ENCODE results near the gene NGLY1. TPM values are rescaled to one million over a fixed set of nuclear protein-coding genes. Genes with fewer than 3 reads are reported as not detected.
A peak's percentile ranks its signal among the peaks of the same experiment; 100 is the strongest.

NGLY1 gene
- total RNA-seq, 1 donor, result 30.4 TPM

- no peaks in the 10 kb centered on the region for H3K27me3 ChIP-seq (ENCODE audit: insufficient read depth, low read length)
- no peaks in the 10 kb centered on the region for H3K9me3 ChIP-seq (ENCODE audit: low read depth, low read length)
- TF ChIP-seq, protein P1, sequence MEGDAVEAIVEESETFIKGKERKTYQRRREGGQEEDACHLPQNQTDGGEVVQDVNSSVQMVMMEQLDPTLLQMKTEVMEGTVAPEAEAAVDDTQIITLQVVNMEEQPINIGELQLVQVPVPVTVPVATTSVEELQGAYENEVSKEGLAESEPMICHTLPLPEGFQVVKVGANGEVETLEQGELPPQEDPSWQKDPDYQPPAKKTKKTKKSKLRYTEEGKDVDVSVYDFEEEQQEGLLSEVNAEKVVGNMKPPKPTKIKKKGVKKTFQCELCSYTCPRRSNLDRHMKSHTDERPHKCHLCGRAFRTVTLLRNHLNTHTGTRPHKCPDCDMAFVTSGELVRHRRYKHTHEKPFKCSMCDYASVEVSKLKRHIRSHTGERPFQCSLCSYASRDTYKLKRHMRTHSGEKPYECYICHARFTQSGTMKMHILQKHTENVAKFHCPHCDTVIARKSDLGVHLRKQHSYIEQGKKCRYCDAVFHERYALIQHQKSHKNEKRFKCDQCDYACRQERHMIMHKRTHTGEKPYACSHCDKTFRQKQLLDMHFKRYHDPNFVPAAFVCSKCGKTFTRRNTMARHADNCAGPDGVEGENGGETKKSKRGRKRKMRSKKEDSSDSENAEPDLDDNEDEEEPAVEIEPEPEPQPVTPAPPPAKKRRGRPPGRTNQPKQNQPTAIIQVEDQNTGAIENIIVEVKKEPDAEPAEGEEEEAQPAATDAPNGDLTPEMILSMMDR (IDR thresholded peaks at IDR 0.05; ENCODE audit: extremely low read depth, low read depth, low read length), result no peak
- peaks cover 7% of the 10 kb centered on the region for H3K4me1 ChIP-seq (ENCODE audit: insufficient read depth, low read length)
- no peak overlapping the region for H2AFZ ChIP-seq (ENCODE audit: low read length)
- H3K4me3 ChIP-seq (ENCODE audit: insufficient read depth, low read length), result no peak overlapping the region
- no peak overlapping the region for H3K4me2 ChIP-seq (ENCODE audit: insufficient read depth, low read length)
- no peak overlapping the region for H3K27ac ChIP-seq (ENCODE audit: low read depth, low read length)
- no peaks in the 10 kb centered on the region for H3K36me3 ChIP-seq (ENCODE audit: insufficient read depth, low read length)
- no peaks in the 10 kb centered on the region for H3K79me2 ChIP-seq (ENCODE audit: insufficient read depth, low read length)
- no peaks in the 10 kb centered on the region for H4K20me1 ChIP-seq (ENCODE audit: insufficient read depth, low read length)
- no peak for DNase-seq (ENCODE audit: insufficient read length, low spot score, missing footprints)
These were observed 40.1 kb upstream of the NGLY1 start for GRCh38 chr3:25823314-25823713.

DNA sequence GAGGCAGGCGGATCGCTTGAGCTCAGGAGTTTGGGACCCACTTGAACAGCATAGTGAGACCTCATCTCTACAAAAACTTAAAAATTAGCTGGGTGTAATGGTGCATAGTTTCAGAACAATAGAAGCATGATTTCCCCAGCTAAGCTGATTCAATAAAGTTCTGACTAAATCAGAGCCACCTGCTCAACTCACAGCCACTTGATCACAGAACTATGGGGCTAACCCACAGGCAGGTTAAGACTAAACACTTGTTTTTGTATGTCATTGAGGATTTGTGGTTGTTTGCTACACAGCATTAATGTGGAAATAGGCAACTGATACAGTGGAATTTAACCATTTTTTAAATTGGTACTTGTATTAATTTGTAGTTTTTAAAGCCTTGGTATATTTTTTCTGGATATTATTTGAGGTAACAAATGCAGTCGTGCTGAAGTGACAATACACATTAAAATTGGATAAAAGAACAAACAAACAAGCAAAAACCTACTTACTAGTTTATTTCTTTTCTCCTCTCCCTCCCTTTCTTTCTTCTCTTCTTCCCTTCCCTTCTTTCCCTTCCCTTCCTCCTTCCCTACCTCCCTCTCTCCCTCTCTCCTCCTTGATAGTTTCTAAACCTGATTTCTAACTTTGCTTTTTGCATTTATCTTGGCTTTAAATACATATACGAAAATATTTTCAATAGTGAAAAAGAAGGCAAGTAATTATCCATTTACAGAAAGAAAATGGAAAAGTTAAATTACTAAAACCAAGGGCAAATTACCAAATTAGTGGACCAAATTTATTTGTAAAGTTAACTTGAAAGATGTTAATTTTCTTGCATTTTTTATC, 38.7 kb upstream of the NGLY1 start:
- Histone ChIP-seq H3K9me3 (ENCODE audit: low read depth, low read length) (no peaks in the 10 kb centered on the region), H4K20me1 (ENCODE audit: insufficient read depth, low read length) (no peaks in the 10 kb centered on the region), H3K4me3 (ENCODE audit: insufficient read depth, low read length) (no peak overlapping the region), H3K27ac (ENCODE audit: low read depth, low read length) (no peak overlapping the region), H3K27me3 (ENCODE audit: insufficient read depth, low read length) (no peaks in the 10 kb centered on the region), H3K4me1 (ENCODE audit: insufficient read depth, low read length) (peaks cover 7% of the 10 kb centered on the region), H3K36me3 (ENCODE audit: insufficient read depth, low read length) (no peaks in the 10 kb centered on the region), H3K79me2 (ENCODE audit: insufficient read depth, low read length) (no peaks in the 10 kb centered on the region), H2AFZ (ENCODE audit: low read length) (no peak overlapping the region), H3K4me2 (ENCODE audit: insufficient read depth, low read length) (no peak overlapping the region)
- TF ChIP-seq, protein P1 (IDR thresholded peaks at IDR 0.05; ENCODE audit: extremely low read depth, low read depth, low read length), result no peak
- DNase-seq (ENCODE audit: insufficient read length, low spot score, missing footprints), result no peak

DNA sequence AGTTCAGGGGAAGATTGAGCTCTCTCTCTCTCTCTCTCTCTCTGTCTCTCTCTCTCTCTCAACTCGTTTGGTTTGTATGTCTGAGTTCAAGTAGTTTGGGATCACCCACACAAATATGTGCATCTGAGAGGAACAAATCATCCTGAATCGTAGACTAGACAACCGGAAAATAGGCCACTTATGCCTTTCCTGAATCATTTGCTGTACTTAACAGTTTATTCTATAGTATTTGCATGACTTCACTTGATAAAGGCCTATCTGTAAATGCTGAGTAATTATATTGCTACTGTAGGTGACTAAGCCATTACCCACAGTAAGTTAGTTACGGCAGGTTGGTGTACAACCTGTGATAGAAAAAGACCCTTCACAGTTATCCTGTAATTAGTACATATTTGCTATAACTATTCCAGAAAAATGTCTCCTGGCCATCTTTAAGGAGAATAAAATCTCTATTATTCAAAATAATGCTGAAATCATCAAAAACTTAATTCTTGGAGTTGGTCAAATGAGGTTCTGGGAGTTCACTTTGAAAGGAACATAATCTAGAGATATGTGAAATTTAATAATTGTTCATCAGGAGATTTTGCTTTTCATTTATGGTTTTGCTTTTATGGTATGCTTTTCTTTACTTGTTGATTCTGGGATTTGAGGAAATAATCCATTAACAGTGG, 37.7 kb upstream of the NGLY1 start:
- H2AFZ ChIP-seq (ENCODE audit: low read length), result peak overlapping the region; percentile 72
- no peaks in the 10 kb centered on the region for H3K27me3 ChIP-seq (ENCODE audit: insufficient read depth, low read length)
- peak overlapping the region; percentile 13 for H3K4me3 ChIP-seq (ENCODE audit: insufficient read depth, low read length)
- peak overlapping the region; percentile 73 for H3K4me2 ChIP-seq (ENCODE audit: insufficient read depth, low read length)
- H3K36me3 ChIP-seq (ENCODE audit: insufficient read depth, low read length), result no peaks in the 10 kb centered on the region
- peak overlapping the region; percentile 83 for H3K27ac ChIP-seq (ENCODE audit: low read depth, low read length)
- peaks cover 7% of the 10 kb centered on the region for H3K4me1 ChIP-seq (ENCODE audit: insufficient read depth, low read length)
- DNase-seq (ENCODE audit: insufficient read length, low spot score, missing footprints), result no peak
- H4K20me1 ChIP-seq (ENCODE audit: insufficient read depth, low read length), result no peaks in the 10 kb centered on the region
- TF ChIP-seq, protein P1 (IDR thresholded peaks at IDR 0.05; ENCODE audit: extremely low read depth, low read depth, low read length), result no peak
- H3K9me3 ChIP-seq (ENCODE audit: low read depth, low read length), result no peaks in the 10 kb centered on the region
- no peaks in the 10 kb centered on the region for H3K79me2 ChIP-seq (ENCODE audit: insufficient read depth, low read length)

- Histone ChIP-seq H3K4me3 (ENCODE audit: insufficient read depth, low read length) (no peak overlapping the region), H3K79me2 (ENCODE audit: insufficient read depth, low read length) (no peaks in the 10 kb centered on the region), H2AFZ (ENCODE audit: low read length) (peak overlapping the region; percentile 72)
These were observed 37.1 kb upstream of the NGLY1 start for GRCh38 chr3:25820366-25820765.

More at GRCh38 chr3:25820366-25820765, 37.1 kb upstream of the NGLY1 start:
- TF ChIP-seq, protein P1 (IDR thresholded peaks at IDR 0.05; ENCODE audit: extremely low read depth, low read depth, low read length), result no peak
- Histone ChIP-seq H3K4me1 (ENCODE audit: insufficient read depth, low read length) (peaks cover 7% of the 10 kb centered on the region), H3K36me3 (ENCODE audit: insufficient read depth, low read length) (no peaks in the 10 kb centered on the region), H3K27me3 (ENCODE audit: insufficient read depth, low read length) (no peaks in the 10 kb centered on the region), H3K27ac (ENCODE audit: low read depth, low read length) (peak overlapping the region; percentile 83), H3K9me3 (ENCODE audit: low read depth, low read length) (no peaks in the 10 kb centered on the region), H3K4me2 (ENCODE audit: insufficient read depth, low read length) (peak overlapping the region; percentile 73), H4K20me1 (ENCODE audit: insufficient read depth, low read length) (no peaks in the 10 kb centered on the region)
- DNase-seq (ENCODE audit: insufficient read length, low spot score, missing footprints), result peak; percentile 81

All from osteoblast (primary cell).